SW 1271 (cell line): ENCODE data around the gene PRMT9.
A peak's percentile ranks its signal among the peaks of the same experiment; 100 is the strongest.

Experiments used
- DNase-seq, 2 experiments: peaks; one replicate each; lab custom pipeline; 2025; lab: John Stamatoyannopoulos, UW

The PRMT9 gene

DNA sequence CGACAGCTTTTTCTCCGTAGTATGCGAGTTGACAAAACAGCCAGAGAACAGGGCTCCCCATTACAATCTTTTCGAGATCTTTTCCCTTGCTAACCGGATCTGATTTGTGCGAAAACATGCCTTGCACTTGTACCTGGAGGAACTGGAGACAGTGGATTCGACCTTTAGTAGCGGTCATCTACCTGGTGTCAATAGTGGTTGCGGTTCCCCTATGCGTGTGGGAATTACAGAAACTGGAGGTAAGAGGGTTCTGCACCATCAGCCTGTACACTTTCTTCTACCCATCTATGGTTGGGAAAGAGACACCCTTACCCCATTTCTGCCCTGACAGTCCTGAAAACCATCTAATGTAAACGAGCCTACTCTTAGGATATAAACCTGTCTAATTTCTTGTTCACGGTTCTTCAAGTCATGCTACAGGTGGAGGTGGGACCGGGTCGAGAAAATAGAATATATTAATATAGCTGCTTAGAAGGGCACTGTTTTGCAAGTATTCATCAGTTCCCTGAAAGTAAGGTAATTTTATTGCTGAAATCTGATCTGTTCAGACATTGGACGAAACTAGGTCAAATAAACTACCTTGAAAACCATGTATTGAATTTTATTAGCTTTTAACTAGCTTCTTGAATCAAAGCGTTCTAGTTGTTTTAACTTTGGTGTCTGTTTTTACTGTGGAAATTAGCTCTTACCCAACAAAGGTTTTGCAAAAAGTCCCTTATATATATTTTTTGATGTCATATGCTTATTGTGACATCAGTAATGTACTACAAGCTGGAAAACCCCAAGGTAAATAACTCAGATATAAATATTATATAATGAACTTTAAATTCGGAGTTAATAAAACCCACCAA is 65.9 kb downstream of the PRMT9 start:
- DNase-seq: no peak

DNA sequence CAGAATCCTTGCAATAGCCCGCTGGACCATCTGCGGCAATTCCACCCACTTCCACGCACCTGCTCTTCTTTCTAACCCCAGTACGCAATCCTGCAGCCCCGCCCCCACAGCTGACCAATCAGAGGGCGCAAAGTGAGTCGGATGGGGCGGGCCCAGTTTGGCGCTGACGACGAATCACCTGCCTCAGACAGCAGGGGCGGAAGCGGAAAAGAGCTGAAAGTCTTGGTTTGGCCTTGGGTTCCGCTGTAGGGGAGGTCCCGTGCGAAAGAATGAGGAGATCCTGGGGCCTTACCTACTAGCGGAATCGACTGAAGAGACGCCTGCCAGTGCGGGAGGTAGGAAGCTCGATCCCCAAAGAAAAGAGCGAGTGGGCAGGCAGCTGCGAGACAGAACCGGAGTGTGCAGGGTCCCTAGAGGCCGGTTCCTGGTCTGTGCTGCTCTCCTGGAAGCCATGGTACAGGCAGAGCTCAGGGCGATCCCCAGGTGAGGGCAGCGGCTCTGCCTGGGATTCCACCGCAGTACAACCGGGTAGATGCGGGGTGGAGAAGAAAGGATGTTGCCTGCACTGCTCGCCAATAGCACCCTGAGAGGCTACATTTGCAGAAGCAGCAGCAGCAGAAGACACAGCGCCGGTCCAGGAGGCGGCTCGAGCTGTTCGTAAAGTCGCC is 66.7 kb downstream of the PRMT9 start, which contains the start of gene TMEM184C:
Gene TMEM184C, plus strand, starts transcription at position 225 of the 668 bp plus-strand sequence. CDS start 560 bp downstream, outside the sequence.
- peak; percentile 77 to 87 for DNase-seq

DNA sequence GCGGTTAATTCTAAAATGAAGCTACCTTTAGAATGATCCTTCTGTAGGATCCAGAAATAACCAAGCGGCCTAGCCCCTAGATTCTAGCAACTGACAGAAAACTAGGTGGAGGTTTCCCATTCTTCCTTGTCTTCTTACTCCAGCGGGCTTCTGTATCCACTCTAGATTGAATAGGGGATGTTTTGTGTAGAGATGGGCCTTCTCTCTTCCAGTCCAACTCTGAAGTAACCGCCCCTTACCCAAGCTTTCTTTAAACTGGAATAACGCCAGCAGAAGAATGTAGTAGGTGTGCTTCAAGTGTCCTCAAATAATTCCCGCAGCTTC is 67.2 kb downstream of the PRMT9 start:
- no peak for DNase-seq

DNA sequence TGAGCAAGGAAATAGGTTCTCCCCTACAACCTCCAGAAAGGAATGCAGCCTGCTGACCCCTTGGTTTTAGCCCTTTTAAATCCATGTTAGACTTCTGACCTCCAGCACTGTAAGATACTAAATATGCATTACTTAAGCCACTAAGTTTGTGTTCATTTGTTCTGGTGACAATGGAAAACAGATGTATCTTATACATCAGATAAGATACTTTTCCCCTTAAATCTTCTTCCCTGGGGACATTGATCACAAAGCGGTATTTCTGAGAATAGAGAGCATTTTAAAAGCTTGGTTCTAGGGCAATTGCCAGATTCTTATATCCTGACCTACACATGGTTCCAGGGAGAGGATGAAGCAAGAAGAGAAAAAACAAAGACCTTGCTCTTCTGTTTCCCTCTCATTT is 73.3 kb downstream of the PRMT9 start:
- no peak for DNase-seq

DNA sequence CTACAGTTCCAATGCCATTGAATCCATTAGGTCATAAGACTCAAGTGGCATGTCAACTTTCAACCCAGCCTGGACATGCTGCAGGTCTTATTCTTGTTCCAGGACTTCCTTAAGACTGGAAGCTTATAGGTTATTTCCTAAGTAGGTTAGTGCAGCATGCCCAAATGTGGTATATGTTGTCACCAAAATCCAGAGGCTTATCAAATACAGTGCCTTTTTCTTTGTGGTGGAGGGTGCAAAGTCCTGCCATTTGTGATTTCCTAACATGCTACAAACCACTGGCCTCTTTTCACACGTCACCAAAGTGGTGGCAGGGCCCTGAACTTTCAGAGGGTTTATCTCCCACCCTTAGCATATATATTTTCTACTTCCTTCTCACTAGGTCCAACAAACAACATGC is 76.5 kb downstream of the PRMT9 start:
- no peak for DNase-seq

DNA sequence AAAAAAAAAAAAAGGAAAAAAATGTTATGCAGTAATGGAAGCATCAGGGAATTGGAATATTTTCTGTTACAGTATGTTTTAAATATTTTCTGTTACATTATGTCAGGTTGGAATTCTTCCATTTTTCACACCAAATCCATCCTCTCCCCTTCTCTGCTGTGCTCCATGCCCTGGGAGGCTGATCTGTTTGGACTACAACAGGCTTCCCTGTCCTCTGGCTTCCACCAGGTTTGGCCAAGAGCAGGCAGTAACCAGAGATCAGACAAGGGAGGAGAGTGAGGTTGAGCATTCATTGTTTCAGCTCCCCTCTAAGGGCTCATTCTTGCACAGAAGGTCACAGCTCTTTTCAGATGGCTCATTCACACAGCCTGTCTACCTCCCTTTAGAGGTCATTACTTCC is 78.5 kb downstream of the PRMT9 start:
- DNase-seq: no peak

DNA sequence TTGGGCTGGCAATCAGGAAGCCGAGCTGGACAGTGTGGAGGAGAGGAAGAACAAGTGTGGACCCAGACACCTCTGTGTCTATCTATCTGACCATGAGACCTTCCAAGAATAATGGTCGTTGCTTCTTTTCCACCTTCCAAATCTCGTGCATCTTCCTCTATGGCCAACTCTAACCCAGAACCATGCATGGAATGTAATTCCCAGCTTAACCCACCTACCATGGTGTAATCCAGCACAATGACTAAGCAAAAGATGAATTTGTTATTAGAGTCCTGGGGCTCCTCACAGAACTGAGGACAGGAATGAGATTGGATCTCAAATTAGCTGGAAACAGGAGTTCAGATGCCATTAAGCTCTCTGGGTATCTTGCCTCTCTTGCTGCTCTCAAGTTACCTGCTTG is 84.2 kb downstream of the PRMT9 start:
- no peak for DNase-seq

DNA sequence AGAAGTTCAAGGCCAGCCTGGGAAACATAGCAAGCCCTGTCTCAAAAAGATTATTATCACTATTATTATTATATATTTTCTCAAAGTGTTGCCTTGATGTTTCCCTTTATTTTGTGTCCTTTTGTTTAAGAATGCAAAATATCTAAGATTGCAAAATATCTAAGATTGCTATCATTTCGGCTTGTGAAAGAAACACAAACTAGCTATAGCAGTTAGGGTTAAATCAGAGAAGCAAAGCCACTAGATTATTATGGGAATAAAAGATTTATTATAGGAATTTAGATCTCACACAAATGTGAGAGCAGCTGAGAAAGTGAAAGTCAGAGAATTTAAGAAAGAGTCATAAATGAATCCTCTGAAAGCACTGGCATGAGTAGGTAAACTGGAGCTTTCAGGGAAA is 84.8 kb downstream of the PRMT9 start:
- no peak for DNase-seq

DNA sequence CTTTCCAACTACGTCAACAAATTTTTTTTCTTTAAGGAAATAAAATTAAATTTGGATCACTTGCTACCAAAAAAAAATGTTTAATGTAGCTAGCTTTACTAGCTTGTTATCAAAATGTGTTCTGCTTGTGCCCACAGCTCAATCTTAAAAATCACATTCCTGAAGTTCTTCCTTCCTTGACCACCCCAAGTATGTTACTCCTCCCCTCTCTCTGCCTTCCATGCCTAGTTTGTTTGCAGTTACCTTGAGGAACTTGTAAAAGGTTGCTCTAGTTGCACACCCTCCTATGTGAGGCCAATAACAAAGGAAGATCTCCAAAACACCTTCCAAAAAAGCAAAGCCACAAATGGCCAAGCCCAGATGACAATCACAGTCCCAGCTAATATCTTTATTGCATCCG is 86.4 kb downstream of the PRMT9 start:
- DNase-seq: no peak

DNA sequence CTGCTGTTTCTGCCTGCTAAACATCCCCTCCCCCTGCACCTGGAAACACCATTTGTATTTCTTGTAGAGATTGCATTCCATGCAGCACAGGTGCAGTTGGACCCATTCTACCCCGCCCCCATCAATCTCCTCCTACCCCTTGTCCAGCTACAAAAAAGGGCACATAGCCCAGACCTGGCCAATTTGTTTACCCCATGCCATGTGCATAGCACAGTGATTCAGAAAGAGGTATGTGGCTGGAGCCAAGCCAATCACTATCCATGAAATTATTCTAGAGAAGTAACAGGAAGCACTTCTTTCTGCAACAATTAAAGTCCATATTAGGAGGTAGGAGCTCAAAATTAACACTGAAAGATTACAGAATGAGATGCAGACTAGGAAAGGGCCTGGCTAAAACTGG is 87.0 kb downstream of the PRMT9 start:
- DNase-seq: peak in 1 of 2 experiments; percentile 13

DNA sequence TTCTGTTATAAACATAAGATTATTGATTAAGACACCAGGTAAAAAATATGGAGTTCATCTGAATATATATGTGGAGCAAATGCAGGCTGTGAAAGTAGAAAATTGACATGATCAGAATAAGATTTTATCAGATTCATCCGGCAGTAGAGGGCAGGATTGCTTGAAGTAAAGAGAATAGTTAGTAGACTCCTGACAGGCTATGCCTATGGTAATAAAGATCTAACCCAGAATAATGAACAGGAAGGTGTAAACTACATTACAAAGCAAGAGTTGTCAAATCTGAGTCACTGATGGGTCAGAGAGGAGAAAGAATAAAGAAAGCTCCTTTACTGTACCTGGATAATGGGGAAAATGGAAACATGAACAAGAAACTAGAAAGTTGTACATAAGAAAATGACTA is 87.6 kb downstream of the PRMT9 start:
- peak in 1 of 2 experiments; percentile 24 for DNase-seq

DNA sequence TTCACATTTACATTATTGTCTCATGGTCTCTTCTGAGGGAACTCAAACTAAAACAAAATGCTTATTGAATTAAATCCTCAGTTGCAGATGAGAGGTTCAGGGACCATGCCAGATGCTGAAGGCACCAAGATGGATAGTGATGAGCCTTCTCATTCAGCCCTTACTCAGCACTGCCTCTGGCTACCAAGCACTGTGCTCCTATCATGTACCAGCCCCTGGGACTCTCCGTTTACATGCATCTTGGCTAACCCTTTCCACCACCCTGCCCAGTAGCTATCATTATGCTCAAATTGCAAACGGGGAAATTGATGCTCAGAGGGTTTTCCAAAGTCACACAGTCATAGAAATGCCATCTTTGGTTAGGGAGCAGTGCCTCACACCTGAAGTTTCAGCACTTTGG is 89.4 kb downstream of the PRMT9 start:
- no peak for DNase-seq

DNA sequence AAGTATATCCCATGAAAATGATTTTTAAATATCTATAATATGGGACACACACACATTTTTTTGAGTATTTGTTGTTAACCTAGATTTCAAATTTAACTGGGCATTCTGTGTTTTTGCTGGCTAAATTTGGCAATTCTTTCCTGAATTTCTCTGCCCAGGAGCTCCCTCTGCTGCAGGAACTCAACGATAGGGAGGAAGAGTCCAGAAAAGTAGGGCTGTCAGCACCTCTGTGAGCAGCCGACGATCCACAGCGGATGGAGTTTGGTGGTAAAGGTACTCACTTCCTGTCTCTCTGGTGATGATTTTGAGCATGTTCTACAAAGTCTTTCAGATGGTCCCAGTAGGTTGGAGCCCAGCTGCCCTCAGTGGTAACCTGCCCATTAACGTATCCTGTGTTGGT is 89.9 kb downstream of the PRMT9 start:
- DNase-seq: no peak

DNA sequence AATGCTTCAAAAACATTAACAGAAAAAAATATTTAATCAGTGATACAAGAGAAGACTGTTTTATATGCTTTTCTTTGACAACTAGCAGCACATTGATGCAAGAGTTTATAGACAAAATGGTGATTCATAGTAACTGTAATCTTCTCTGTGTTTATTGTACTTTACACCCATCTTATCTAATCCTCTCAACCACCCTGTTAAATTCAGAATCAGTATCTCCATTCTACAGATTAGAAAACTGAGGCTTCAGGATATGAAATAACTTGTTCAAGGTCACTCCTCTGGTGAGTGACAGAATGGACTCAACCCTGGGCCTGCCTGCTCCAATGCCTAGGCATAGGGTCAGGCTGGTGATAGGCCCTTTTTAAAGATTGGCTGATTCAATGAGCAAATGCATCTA is 92.9 kb downstream of the PRMT9 start:
- no peak for DNase-seq

DNA sequence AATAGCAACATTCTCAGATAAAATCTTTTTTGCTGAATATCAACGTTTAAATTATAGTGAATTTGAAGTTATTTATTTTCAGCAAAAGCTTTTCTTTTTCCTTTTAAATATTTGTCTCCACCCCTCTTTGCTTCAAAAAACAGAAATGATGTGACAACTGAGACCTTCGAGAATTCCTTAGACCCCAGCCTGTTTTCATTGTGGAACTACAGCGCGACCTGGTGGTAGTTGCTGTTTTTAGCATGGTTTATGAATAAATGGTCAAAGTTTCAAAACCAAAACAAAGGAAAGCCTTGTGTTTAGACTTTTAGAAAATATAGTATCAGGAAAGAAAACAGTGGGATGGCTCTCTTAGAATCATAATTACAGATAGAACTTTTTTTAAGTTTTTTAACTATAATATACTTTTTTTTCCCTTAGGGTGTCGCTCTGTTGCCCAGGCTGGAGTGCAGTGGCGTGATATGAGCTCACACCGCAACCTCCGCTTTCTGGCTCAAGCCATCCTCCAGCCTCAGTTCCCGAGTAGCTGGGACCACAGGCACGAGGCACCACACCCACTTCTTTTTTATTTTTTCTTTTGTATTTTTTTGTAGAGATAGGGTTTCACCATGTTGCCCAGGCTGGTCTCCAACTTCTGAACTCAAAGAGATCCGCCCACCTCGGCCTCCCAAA is 93.6 kb downstream of the PRMT9 start:
- DNase-seq: peak in 1 of 2 experiments; percentile 5

DNA sequence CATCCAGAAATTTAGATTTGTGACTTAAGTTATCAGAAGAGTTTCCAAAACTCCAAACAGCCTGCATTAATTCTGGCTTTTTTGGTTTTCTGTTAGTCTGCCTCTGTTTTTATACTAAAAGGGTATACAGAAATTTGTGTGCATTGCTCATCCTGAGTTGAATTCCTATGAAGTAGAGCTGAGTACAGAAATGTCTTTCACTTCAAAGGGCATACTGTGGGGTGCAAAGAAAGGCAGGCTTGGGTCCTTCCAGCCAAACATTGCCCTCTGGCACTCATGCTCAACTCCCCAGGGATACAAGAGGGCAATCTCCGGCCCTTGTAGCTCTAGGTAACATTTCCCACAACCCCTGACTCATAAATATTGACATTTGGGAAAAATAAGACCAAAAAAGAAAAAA is 94.4 kb downstream of the PRMT9 start:
- no peak for DNase-seq
